Keratinocyte (primary cell): ENCODE measurements around the gene EMX2. TPM values are rescaled to one million over a fixed set of nuclear protein-coding genes. Genes with fewer than 3 reads are reported as not detected.

Source experiments
- DNase-seq: peaks from one replicate; pipeline ENCODE4 v3.0.0-alpha.2; 2011; ENCODE audit warnings: low read depth, missing footprints, low spot score
- FAIRE-seq: peaks from 2 replicates; lab custom pipeline; 2011; peaks lifted over from hg19 to GRCh38; lab: Jason Lieb, UNC
- H2AFZ ChIP-seq: 2 replicates; pipeline ENCODE4 v1.6.0; 2012; ENCODE audit warnings: low read length, control low read depth, inconsistent platforms; ENCODE audit not compliant: control insufficient read depth
- H3K27ac ChIP-seq: 2 replicates; pipeline ENCODE4 v1.5.1; 2011; ENCODE audit warnings: low read length; ENCODE audit not compliant: control insufficient read depth, insufficient read depth
- H3K27me3 ChIP-seq: 3 replicates; pipeline ENCODE4 v1.6.0; 2011; ENCODE audit warnings: low read length; ENCODE audit not compliant: control insufficient read depth, insufficient read depth; ENCODE audit errors: extremely low read depth
- H3K36me3 ChIP-seq, 2 experiments: 2 replicates in 1 of 2; 3 replicates in 1 of 2; pipeline ENCODE4 v1.5.1; 2011; ENCODE audit warnings: low read length in 2 of 2, mild to moderate bottlenecking in 1 of 2; ENCODE audit not compliant: control insufficient read depth in 2 of 2, insufficient read depth in 2 of 2; ENCODE audit errors: extremely low read depth in 1 of 2
- H3K4me1 ChIP-seq: 3 replicates; pipeline ENCODE4 v1.5.1; 2011; ENCODE audit warnings: low read length; ENCODE audit not compliant: control insufficient read depth, insufficient read depth; ENCODE audit errors: extremely low read depth
- H3K4me2 ChIP-seq: 3 replicates; pipeline ENCODE4 v1.6.0; 2011; ENCODE audit warnings: low read depth, low read length; ENCODE audit not compliant: control insufficient read depth, insufficient read depth; ENCODE audit errors: extremely low read depth
- H3K4me3 ChIP-seq, 3 experiments: fragments of 200-600 bp in 1 of 3; sonication (generic) in 1 of 3; 2 replicates in 2 of 3; 3 replicates in 1 of 3; pipeline ENCODE4 v1.5.1; 2011 to 2016; ENCODE audit warnings: low read length in 3 of 3, mild to moderate bottlenecking in 3 of 3, control low read depth in 2 of 3, inconsistent platforms in 1 of 3, low read depth in 1 of 3, mixed read lengths in 1 of 3, mixed run types in 1 of 3, moderate library complexity in 1 of 3; ENCODE audit not compliant: control insufficient read depth in 2 of 3, insufficient read depth in 2 of 3; ENCODE audit errors: extremely low read depth in 1 of 3
- H3K79me2 ChIP-seq: 2 replicates; pipeline ENCODE4 v1.6.0; 2012; ENCODE audit warnings: low read length; ENCODE audit not compliant: control insufficient read depth, insufficient read depth
- H3K9ac ChIP-seq: 3 replicates; pipeline ENCODE4 v1.6.0; 2011; ENCODE audit warnings: low read length; ENCODE audit not compliant: control insufficient read depth, insufficient read depth; ENCODE audit errors: extremely low read depth
- H3K9me1 ChIP-seq: 3 replicates; pipeline ENCODE4 v1.6.0; 2011; ENCODE audit warnings: low read length; ENCODE audit not compliant: control insufficient read depth, insufficient read depth; ENCODE audit errors: extremely low read depth
- H3K9me3 ChIP-seq: 2 replicates; pipeline ENCODE4 v1.5.1; 2012; ENCODE audit warnings: low read depth, low read length; ENCODE audit not compliant: control insufficient read depth
- H4K20me1 ChIP-seq: 3 replicates; pipeline ENCODE4 v1.6.0; 2011; ENCODE audit warnings: low read length; ENCODE audit not compliant: control insufficient read depth, insufficient read depth; ENCODE audit errors: extremely low read depth
- CTCF ChIP-seq, 3 experiments: IDR thresholded peaks in 1 of 3; conservative IDR thresholded peaks in 1 of 3; optimal IDR thresholded peaks in 1 of 3; 2 replicates in 2 of 3; 3 replicates in 1 of 3; pipeline versions ENCODE3 to v1.5.1; 2011; ENCODE audit warnings: low read length in 3 of 3, mild to moderate bottlenecking in 3 of 3, moderate library complexity in 2 of 3, control low read depth in 1 of 3, inconsistent platforms in 1 of 3; ENCODE audit not compliant: insufficient read depth in 2 of 3; ENCODE audit errors: extremely low read depth in 1 of 3
- EZH2 ChIP-seq: IDR thresholded peaks from one replicate; pipeline ENCODE4 v1.6.1; 2012; ENCODE audit warnings: inconsistent platforms, mild to moderate bottlenecking, low read length, moderate library complexity
- dilution Hi-C: fragments of 300-500 bp; cut with MboI; formaldehyde crosslinking; loops from one replicate; pipeline ENCODE4 v1.7.0; 2020; ENCODE audit warnings: low sequenced_read_pairs; ENCODE audit not compliant: extremely low pct_ligation_motif_present
- polyA plus RNA-seq, 5 experiments: library from polyadenylated mRNA; depleted of rRNA in 3 of 5; stranded (reverse) in 3 of 5; stranded (forward) in 1 of 5; unstranded in 1 of 5; fragments of >200 nt; gene quantifications; 1 replicate in 1 of 5; 2 replicates in 3 of 5; 3 replicates in 1 of 5; pipeline versions ENCODE4 v1.2.1 to v1.2.3, GENCODE V29; 2011 to 2012; ENCODE audit warnings: missing spikeins in 2 of 5, low read depth in 1 of 5, low replicate concordance in 1 of 5

Gene EMX2
- polyA plus RNA-seq, 1 donor (not counting 4 experiments of a cell fraction or from before 2014, with no cell fraction given): 2.8 TPM

- no peaks in the 10 kb centered on the region for H3K4me1 ChIP-seq
- H2AFZ ChIP-seq: no peak overlapping the region
- H3K4me2 ChIP-seq: no peak overlapping the region
- H3K9me3 ChIP-seq: no peaks in the 10 kb centered on the region
- DNase-seq (no peak), FAIRE-seq (no peak)
- no peak for TF ChIP-seq CTCF (optimal IDR thresholded peaks at IDR 0.05 in 1 of 3, IDR thresholded peaks at IDR 0.05 in 1 of 3, conservative IDR thresholded peaks at IDR 0.05 in 1 of 3; ENCODE audit: extremely low read depth in 1 of 3, insufficient read depth in 2 of 3, low read length in 3 of 3)
- no peak for TF ChIP-seq EZH2
- H4K20me1 ChIP-seq: no peaks in the 10 kb centered on the region
- H3K27me3 ChIP-seq: peaks cover 17% of the 10 kb centered on the region
- no peak overlapping the region for H3K27ac ChIP-seq
- H3K36me3 ChIP-seq: no peaks in the 10 kb centered on the region
- no peak overlapping the region for H3K4me3 ChIP-seq
- dilution Hi-C loops: no loop called here
- no peaks in the 10 kb centered on the region for H3K79me2 ChIP-seq
- no peaks in the 10 kb centered on the region for H3K9me1 ChIP-seq
- H3K9ac ChIP-seq: no peak overlapping the region
Observed at GRCh38 chr10:117574498-117575146, 32.1 kb downstream of the EMX2 start.

GRCh38 chr10:117578490-117578889 is 35.9 kb downstream of the EMX2 start:
- H4K20me1 ChIP-seq: no peaks in the 10 kb centered on the region
- no peaks in the 10 kb centered on the region for H3K9me1 ChIP-seq
- no peak overlapping the region for H2AFZ ChIP-seq
- dilution Hi-C loops: no loop called here
- H3K27ac ChIP-seq: no peak overlapping the region
- peaks cover 12% of the 10 kb centered on the region for H3K27me3 ChIP-seq
- FAIRE-seq: no peak
- H3K9me3 ChIP-seq: no peaks in the 10 kb centered on the region
- H3K36me3 ChIP-seq: no peaks in the 10 kb centered on the region
- no peaks in the 10 kb centered on the region for H3K79me2 ChIP-seq
- H3K4me1 ChIP-seq: no peaks in the 10 kb centered on the region
- H3K4me2 ChIP-seq: no peak overlapping the region
- H3K9ac ChIP-seq: no peak overlapping the region
- TF ChIP-seq CTCF (optimal IDR thresholded peaks at IDR 0.05 in 1 of 3, IDR thresholded peaks at IDR 0.05 in 1 of 3, conservative IDR thresholded peaks at IDR 0.05 in 1 of 3; ENCODE audit: extremely low read depth in 1 of 3, insufficient read depth in 2 of 3, low read length in 3 of 3): no peak
- TF ChIP-seq EZH2: no peak
- DNase-seq: no peak
- no peak overlapping the region for H3K4me3 ChIP-seq
